Uterus (tissue), 4 donors: ENCODE results near the gene LCNL1. TPM values are rescaled to one million over a fixed set of nuclear protein-coding genes. Genes with fewer than 3 reads are reported as not detected.
A peak's percentile ranks its signal among the peaks of the same experiment; 100 is the strongest.

Experiments used
- DNase-seq, 2 donors: peaks; one replicate each; pipeline ENCODE4 v3.0.0-alpha.2; 2019 to 2020
- H3K27ac ChIP-seq, 2 donors: fragments of 200-600 bp; sonication (generic); 1 replicate in 1 of 2; 2 replicates in 1 of 2; pipeline ENCODE4 v1.5.1; 2016 to 2018
- H3K27me3 ChIP-seq, 2 donors: fragments of 200-600 bp; sonication (generic); one replicate each; pipeline ENCODE4 v1.5.1; 2018 to 2019; ENCODE audit warnings: control low read depth in 1 of 2
- H3K36me3 ChIP-seq, 2 donors: fragments of 200-600 bp; sonication (generic); one replicate each; pipeline ENCODE4 v1.5.1; 2019; ENCODE audit warnings: control low read depth in 1 of 2
- H3K4me1 ChIP-seq, 2 donors: fragments of 200-600 bp; sonication (generic); one replicate each; pipeline ENCODE4 v1.5.1; 2018 to 2019; ENCODE audit warnings: control low read depth in 1 of 2
- H3K4me3 ChIP-seq, 2 donors: fragments of 200-600 bp; sonication (generic); 1 replicate in 1 of 2; 2 replicates in 1 of 2; pipeline ENCODE4 v1.5.1; 2018 to 2019; ENCODE audit warnings: mild to moderate bottlenecking in 1 of 2
- H3K9me3 ChIP-seq, 2 donors: fragments of 200-600 bp; sonication (generic); one replicate each; pipeline ENCODE4 v1.5.1; 2019; ENCODE audit warnings: control low read depth in 1 of 2
- CTCF ChIP-seq, 4 experiments: fragments of 200-600 bp in 2 of 4; fragments of 450-650 bp in 2 of 4; sonication (generic) in 2 of 4; IDR thresholded peaks; one replicate each; pipeline ENCODE4 v1.5.1; 2016 to 2019; ENCODE audit warnings: antibody characterized with exemption in 4 of 4, mild to moderate bottlenecking in 2 of 4, moderate library complexity in 1 of 4
- POLR2A ChIP-seq, 2 donors: fragments of 450-650 bp; IDR thresholded peaks; one replicate each; pipeline ENCODE4 v1.6.1; 2016; ENCODE audit warnings: antibody characterized with exemption in 2 of 2, mild to moderate bottlenecking in 1 of 2, moderate library complexity in 1 of 2
- intact Hi-C: fragments of 100-400 bp; cut with DNase I; formaldehyde crosslinking; loops from one replicate; pipeline ENCODE4 v1.15.1; 2023; ENCODE audit warnings: low total_unique reads
- total RNA-seq, 4 donors: library from RNA; depleted of rRNA in 3 of 4; stranded (reverse); fragments of >200 nt in 3 of 4; gene quantifications; one replicate each; pipeline versions ENCODE4 v1.1.0 to v1.2.4, GENCODE V29; 2014 to 2023
- donor health status: DM: yes; HTN: yes; CAD: no.

LCNL1 gene
- total RNA-seq, 4 donors from 2014 or later: under 0.01 to 6.9 (median 0.54) TPM

- H3K9me3 ChIP-seq: no peaks in the 10 kb centered on the region
- no peak for DNase-seq
- H3K27me3 ChIP-seq: no peaks in the 10 kb centered on the region
- TF ChIP-seq CTCF (IDR thresholded peaks at IDR 0.05) (peak; percentile 20 to 55 (median 32)), POLR2A (IDR thresholded peaks at IDR 0.05) (no peak)
- H3K36me3 ChIP-seq: no peaks in the 10 kb centered on the region
- peaks cover 0 to 7% of the 10 kb centered on the region in 2 donors for H3K4me1 ChIP-seq
- H3K27ac ChIP-seq: no peak overlapping the region
- intact Hi-C loops: no loop called here
- H3K4me3 ChIP-seq: no peak overlapping the region
Observed at GRCh38 chr9:136947955-136948510, 34.8 kb upstream of the LCNL1 start.

GRCh38 chr9:136949239-136949816 lies 33.5 kb upstream of the LCNL1 start:
- no peaks in the 10 kb centered on the region for H3K4me1 ChIP-seq
- no peaks in the 10 kb centered on the region for H3K36me3 ChIP-seq
- H3K27me3 ChIP-seq: no peaks in the 10 kb centered on the region
- no peaks in the 10 kb centered on the region for H3K9me3 ChIP-seq
- H3K27ac ChIP-seq: peak overlapping the region in 1 of 2 donors; percentile 67
- intact Hi-C loops: no loop called here
- TF ChIP-seq CTCF (IDR thresholded peaks at IDR 0.05) (no peak), POLR2A (IDR thresholded peaks at IDR 0.05) (no peak)
- H3K4me3 ChIP-seq: peak overlapping the region; percentile 39 to 45
- DNase-seq: no peak

- DNase-seq: peak; percentile 89 to 92
- H3K9me3 ChIP-seq: no peaks in the 10 kb centered on the region
- H3K36me3 ChIP-seq: no peaks in the 10 kb centered on the region
- peak overlapping the region; percentile 48 to 67 for H3K27ac ChIP-seq
- peak; percentile 46 to 66 for TF ChIP-seq POLR2A (IDR thresholded peaks at IDR 0.05)
- TF ChIP-seq CTCF (IDR thresholded peaks at IDR 0.05): peak in 2 of 4 experiments; percentile 29 to 31
- H3K4me3 ChIP-seq: peak overlapping the region; percentile 39 to 45
- H3K27me3 ChIP-seq: no peaks in the 10 kb centered on the region
- intact Hi-C loops: no loop called here
- H3K4me1 ChIP-seq: no peaks in the 10 kb centered on the region
Observed at GRCh38 chr9:136949817-136950655, 32.8 kb upstream of the LCNL1 start.

GRCh38 chr9:136950656-136951276 lies 32.0 kb upstream of the LCNL1 start:
- intact Hi-C loops: no loop called here
- Histone ChIP-seq H3K27ac (peak overlapping the region; percentile 48 to 67), H3K36me3 (no peaks in the 10 kb centered on the region), H3K4me1 (no peaks in the 10 kb centered on the region), H3K27me3 (no peaks in the 10 kb centered on the region), H3K9me3 (no peaks in the 10 kb centered on the region), H3K4me3 (peak overlapping the region in 1 of 2 donors; percentile 45)
- TF ChIP-seq CTCF (IDR thresholded peaks at IDR 0.05) (no peak), POLR2A (IDR thresholded peaks at IDR 0.05) (no peak)
- no peak for DNase-seq
